ENCODE results near the gene IRAK2.

DNA sequence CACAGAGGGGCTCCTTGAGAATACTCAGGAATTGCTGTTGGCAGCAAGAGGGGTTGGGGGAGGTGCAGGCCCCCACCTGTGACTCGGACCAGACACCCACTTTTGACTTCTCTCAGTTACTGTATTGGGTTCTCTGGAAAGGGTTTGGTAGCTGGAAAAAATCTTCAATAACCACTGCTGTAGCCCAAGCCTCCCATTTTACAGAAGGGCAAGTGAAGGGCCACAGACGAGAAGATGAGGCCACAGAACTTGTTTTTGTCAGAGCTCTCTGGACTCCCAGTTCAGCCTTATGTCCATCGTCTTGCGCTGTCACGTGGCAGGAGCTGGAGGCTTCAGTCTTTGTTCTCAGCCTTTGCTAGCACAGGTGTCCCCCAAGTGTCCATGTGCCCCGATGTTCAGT, 70.8 kb downstream of the IRAK2 start:
- TF ChIP-seq, protein P1, sequence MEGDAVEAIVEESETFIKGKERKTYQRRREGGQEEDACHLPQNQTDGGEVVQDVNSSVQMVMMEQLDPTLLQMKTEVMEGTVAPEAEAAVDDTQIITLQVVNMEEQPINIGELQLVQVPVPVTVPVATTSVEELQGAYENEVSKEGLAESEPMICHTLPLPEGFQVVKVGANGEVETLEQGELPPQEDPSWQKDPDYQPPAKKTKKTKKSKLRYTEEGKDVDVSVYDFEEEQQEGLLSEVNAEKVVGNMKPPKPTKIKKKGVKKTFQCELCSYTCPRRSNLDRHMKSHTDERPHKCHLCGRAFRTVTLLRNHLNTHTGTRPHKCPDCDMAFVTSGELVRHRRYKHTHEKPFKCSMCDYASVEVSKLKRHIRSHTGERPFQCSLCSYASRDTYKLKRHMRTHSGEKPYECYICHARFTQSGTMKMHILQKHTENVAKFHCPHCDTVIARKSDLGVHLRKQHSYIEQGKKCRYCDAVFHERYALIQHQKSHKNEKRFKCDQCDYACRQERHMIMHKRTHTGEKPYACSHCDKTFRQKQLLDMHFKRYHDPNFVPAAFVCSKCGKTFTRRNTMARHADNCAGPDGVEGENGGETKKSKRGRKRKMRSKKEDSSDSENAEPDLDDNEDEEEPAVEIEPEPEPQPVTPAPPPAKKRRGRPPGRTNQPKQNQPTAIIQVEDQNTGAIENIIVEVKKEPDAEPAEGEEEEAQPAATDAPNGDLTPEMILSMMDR (IDR thresholded peaks at IDR 0.05; ENCODE audit: extremely low read depth in 1 of 2, insufficient read depth in 1 of 2, low read depth in 1 of 2, low read length in 2 of 2) = no peak
- TF ChIP-seq POLR2AphosphoS5 (IDR thresholded peaks at IDR 0.05; ENCODE audit: insufficient read depth, low read depth, low read length) (no peak), EZH2 (IDR thresholded peaks at IDR 0.05; ENCODE audit: borderline replicate concordance, low read depth, low read length, severe bottlenecking) (no peak)
